Lower leg skin (tissue), 4 donors: Measurements from ENCODE around the gene EML1. TPM values are rescaled to one million over a fixed set of nuclear protein-coding genes. Genes with fewer than 3 reads are reported as not detected.

ENCODE experiments used
- DNase-seq, 2 donors: peaks; one replicate each; pipeline ENCODE4 v3.0.0-alpha.2; 2019; ENCODE audit warnings: low spot score in 2 of 2
- H3K4me3 ChIP-seq: fragments of 200-600 bp; sonication (generic); 2 replicates; pipeline ENCODE4 v1.5.1; 2017; ENCODE audit warnings: mild to moderate bottlenecking, low read depth; ENCODE audit not compliant: poor library complexity, severe bottlenecking
- POLR2A ChIP-seq, 2 donors: fragments of 450-650 bp; IDR thresholded peaks; one replicate each; pipeline ENCODE4 v1.6.1; 2016 to 2017; ENCODE audit warnings: antibody characterized with exemption in 2 of 2, mild to moderate bottlenecking in 1 of 2, moderate library complexity in 1 of 2
- WGBS, 2 donors: methylation state at CpG; one replicate each; pipeline ENCODE4 v1.1.5; 2018; 5-methylcytosine and 5-hydroxymethylcytosine counted together
- intact Hi-C: fragments of 100-400 bp; cut with DNase I; formaldehyde crosslinking; loops from one replicate; pipeline ENCODE4 v1.15.0; 2023; ENCODE audit warnings: low total_unique reads
- total RNA-seq, 4 donors: library from RNA; depleted of rRNA; stranded (reverse); fragments of >200 nt; gene quantifications; one replicate each; pipeline ENCODE4 v1.1.0, GENCODE V29; 2016
- TF ChIP-seq, protein P1 (sequence below), 3 donors: fragments of 450-650 bp; IDR thresholded peaks; one replicate each; pipeline ENCODE4 v1.5.1; 2016; ENCODE audit warnings: antibody characterized with exemption in 3 of 3, mild to moderate bottlenecking in 3 of 3, moderate library complexity in 2 of 3

Gene EML1
- total RNA-seq, 4 donors from 2014 or later = 10.7 to 24.7 (median 21.3) TPM

DNA sequence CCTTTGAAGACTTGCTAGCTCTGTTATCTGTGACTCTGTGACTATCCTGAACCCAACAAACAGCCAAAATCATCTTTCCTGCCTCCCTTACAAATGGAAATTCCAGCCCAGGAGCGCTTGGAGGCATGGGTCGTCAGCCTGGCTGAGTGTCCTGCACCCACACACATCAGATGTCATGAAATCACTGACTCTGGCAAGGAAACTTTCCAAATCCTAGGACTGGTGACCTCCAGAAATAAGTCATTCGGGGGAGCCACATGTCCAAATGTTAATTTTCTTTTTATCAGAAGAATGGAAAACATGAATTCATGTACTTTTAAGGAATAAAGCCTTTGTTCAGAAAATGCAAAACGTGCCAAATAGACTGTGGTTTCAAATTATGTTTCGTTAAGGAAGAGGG is 175.7 kb downstream of the EML1 start:
- intact Hi-C loops = no loop called here
- no peak for DNase-seq
- WGBS, 2 donors = 56 to 68% methylated on average over 5 of the region's 5 CpGs
- no peak overlapping the region for H3K4me3 ChIP-seq
- no peak for TF ChIP-seq POLR2A (IDR thresholded peaks at IDR 0.05)
- TF ChIP-seq, protein P1, sequence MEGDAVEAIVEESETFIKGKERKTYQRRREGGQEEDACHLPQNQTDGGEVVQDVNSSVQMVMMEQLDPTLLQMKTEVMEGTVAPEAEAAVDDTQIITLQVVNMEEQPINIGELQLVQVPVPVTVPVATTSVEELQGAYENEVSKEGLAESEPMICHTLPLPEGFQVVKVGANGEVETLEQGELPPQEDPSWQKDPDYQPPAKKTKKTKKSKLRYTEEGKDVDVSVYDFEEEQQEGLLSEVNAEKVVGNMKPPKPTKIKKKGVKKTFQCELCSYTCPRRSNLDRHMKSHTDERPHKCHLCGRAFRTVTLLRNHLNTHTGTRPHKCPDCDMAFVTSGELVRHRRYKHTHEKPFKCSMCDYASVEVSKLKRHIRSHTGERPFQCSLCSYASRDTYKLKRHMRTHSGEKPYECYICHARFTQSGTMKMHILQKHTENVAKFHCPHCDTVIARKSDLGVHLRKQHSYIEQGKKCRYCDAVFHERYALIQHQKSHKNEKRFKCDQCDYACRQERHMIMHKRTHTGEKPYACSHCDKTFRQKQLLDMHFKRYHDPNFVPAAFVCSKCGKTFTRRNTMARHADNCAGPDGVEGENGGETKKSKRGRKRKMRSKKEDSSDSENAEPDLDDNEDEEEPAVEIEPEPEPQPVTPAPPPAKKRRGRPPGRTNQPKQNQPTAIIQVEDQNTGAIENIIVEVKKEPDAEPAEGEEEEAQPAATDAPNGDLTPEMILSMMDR (IDR thresholded peaks at IDR 0.05) = no peak

DNA sequence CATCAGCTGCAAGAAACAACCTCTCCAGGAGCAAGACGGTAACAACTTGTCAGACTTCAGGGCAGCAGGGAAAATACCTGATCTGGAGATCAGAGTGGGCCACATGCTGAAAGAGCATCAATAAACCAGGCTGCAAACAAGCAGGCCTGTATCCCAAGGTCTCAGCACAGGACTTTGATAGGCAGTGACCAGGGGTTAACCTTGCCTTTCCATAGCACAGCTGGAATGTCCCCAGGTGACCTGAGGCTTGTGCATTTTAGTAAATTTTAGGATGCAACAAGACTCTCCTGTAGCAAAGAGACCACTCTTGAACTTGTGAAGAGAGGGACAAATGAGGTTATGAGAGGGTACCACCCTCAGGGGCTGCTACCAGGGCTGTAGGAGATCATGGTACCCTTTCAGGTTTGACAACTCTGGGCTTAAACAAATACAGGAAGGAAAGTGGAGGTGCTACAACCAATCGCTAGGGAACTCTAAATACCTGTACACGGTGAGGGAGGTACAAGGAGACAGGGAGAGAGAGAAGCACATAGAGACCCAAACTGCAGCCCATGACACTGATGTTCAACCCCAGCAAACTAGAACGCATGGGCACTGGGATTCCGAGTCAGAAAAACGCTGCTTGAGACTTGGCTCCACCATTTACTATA is 176.6 kb downstream of the EML1 start:
- DNase-seq = no peak
- intact Hi-C loops = no loop called here
- TF ChIP-seq, protein P1 (IDR thresholded peaks at IDR 0.05) = no peak
- TF ChIP-seq POLR2A (IDR thresholded peaks at IDR 0.05) = no peak
- 88 to 89% methylated on average over 6 of the region's 6 CpGs for WGBS, 2 donors
- H3K4me3 ChIP-seq = no peak overlapping the region

DNA sequence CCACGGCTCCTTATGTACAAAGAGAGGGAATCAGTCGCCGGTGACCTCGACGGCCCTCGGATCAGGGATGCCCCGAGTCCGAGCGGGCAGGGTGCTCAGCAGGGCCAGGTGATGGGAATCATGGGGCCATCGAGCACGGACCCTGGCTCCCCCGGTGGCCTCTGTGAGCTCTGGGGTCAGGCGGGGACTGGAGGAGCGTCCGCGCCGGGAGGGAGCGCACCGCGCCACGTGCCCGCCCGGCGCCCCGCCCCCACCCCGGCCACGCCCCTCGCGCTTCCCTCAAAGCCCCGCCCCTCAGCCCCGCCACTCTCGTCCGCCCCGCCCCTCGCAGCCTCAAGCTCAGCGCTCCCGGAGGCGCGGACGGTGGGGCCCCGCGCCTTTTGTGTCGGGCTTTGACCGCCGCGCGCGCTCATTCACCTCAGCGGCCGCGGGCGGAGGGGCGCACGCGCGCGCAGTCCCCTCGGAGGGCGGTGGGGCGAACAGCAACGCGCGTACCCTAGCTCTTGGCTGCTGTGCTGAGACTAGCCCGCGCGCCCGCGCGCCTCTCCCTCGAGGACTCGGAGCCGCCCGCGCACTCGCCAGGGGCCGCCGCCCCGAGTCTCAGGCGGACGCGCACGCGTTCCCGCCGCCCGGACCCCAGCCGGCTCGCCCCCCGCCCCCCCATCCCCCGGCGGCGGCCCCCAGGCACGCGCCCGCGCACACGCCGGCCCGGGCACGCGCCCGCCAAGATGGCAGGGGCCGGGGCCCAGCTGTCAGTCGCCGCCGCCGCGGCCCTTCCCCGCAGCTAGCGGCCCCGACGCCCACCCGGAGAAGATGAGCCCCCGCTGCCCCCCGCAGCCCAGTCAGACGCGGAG is 178.1 kb downstream of the EML1 start:
- intact Hi-C loops = no loop called here
- TF ChIP-seq, protein P1 (IDR thresholded peaks at IDR 0.05) = no peak
- no peak for TF ChIP-seq POLR2A (IDR thresholded peaks at IDR 0.05)
- DNase-seq = peak in 1 of 2 donors; percentile 94
- WGBS, 2 donors = 14 to 44% methylated on average over 5 to 12 of the region's 117 CpGs
- H3K4me3 ChIP-seq = peak overlapping the region; percentile 72

DNA sequence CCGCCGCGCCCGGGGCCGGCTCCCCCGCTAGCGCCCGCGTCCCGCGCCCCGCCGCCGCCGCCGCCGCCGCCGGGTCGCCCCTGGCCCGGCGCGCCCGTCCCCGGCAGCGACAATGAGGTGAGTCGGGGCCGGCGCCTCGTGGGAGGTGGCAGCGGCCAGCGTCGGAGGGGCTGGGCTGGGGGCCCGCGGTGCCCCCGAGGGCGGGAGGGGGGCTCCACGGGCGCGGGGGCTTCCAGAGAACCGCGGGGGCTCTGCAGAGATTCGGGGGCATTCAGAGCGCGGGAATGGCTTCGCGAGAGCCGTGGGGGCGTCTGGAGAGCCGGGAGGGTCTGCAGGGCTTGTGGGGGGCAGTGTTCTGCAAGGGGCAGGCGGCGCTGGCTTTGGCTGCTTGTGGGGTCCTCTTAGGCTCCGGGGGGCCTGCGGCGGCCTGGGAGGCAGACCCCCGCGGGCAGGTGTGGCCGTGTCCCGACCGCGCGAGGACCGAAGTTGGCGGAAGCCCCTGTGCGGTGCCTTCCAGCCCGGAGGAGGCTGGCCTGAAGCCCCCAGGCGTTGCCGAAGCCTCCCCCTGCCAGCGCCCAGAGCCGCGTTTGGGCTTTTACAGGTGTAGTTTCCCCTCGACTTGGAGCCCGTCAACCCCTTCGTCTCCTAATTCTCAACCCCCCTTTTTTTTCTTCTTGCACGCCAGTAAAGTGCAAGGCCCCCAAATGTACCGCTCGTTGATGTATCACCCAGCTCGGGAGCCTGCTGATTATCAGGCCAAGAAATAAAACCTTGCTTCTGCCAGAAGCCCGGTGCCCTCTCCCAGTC is 178.9 kb downstream of the EML1 start:
- no peak for DNase-seq
- H3K4me3 ChIP-seq = peak overlapping the region; percentile 72
- intact Hi-C loops = no loop called here
- TF ChIP-seq POLR2A (IDR thresholded peaks at IDR 0.05) = no peak
- TF ChIP-seq, protein P1 (IDR thresholded peaks at IDR 0.05) = no peak
- WGBS, 2 donors = 3% methylated on average over 32 to 44 of the region's 79 CpGs

DNA sequence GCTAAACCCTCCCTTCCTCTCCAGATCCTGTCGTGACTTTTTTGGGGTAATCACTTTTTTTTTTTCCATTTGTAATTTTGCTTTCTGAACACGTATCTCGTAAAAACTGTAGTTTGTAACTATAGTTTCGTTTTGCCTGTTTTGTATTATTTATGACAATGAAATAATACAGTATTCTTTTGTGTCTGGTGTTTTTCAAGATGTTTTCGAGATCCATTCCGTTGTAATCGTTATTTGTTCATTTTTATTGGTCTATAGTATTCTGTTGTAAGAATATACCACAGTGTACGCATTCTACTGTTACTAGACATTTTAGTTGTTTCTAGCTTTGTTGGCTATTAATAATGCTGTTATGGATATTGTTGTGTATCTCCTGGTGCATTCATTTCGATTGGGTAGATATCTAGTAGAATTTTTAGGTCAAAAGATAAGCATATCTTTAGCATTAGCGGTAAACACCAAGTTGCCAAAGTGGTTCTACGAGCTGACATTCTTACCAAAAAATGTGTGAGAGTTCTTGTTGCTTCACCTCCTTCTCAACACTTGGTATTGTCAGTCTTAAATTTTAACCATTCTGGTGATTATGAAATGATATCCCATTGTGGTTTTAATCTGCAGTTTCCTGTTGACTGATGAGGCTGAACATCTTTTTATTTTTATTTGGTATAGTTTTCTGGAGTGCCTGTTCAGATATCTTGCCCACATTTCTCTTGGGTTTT is 179.7 kb downstream of the EML1 start:
- intact Hi-C loops = no loop called here
- WGBS, 2 donors = 38 to 42% methylated on average over 11 of the region's 11 CpGs

More for the DNA sequence above, 179.7 kb downstream of the EML1 start:
- H3K4me3 ChIP-seq = peak overlapping the region; percentile 72
- TF ChIP-seq, protein P1 (IDR thresholded peaks at IDR 0.05) = no peak
- no peak for TF ChIP-seq POLR2A (IDR thresholded peaks at IDR 0.05)
- DNase-seq = no peak
